HG02840 (cell line): ENCODE results near the gene MAP4K1.
A peak's percentile ranks its signal among the peaks of the same experiment; 100 is the strongest.
"Not testable (repeated sequence)": the region's sequence is repeated elsewhere in the genome, so short reads cannot be mapped to it uniquely, and the experiment has no call there.

Experiments used
- ATAC-seq: cut with Tn5 transposase; IDR thresholded peaks from one replicate; pipeline ENCODE4 v1.9.1; 2021; ENCODE audit warnings: mild to moderate bottlenecking, moderate library complexity, moderate number of reproducible peaks; ENCODE audit not compliant: unreplicated experiment, low FRiP score

Gene MAP4K1

GRCh38 chr19:38579304-38579703, 38.4 kb downstream of the MAP4K1 start:
- not testable (repeated sequence) for ATAC-seq

DNA sequence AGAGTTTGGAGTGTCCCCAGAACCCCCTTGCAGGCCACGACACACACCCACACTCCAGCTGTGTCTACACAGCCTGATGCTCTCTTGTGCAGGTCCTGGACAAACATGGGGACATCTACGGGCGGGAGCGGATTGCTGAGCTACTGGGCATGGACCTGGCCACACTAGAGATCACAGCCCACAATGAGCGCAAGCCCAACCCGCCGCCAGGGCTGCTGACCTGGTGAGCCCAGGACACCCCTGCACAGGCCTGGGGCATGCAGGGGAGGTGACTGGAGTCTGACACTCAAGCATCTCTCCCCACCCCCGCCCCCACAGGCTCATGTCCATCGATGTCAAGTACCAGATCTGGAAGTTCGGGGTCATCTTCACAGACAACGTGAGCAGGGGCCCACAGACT, 39.9 kb downstream of the MAP4K1 start:
- no peak for ATAC-seq

- ATAC-seq: no peak
Observed at GRCh38 chr19:38571682-38572081, 46.1 kb downstream of the MAP4K1 start.

GRCh38 chr19:38569368-38569983, 48.3 kb downstream of the MAP4K1 start:
- ATAC-seq: no peak

DNA sequence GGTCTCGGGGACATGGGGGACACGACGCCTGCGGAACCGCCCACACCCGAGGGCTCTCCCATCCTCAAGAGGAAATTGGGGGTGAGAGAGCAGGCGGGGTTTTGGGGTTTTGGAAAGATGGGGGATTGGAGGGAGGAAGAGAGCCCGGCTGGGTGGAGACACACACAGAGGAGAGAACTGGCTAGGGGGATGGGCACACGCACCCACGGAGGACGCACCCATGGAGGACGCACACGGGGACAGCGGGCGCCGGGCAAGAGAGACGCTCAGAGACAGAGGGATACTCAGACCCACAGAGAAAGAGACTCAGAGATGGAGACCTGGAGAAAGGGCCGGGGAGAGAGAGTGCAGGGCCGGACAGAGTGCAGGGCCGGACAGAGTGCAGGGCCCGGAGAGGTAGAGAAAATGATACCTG, 52.1 kb downstream of the MAP4K1 start:
- no peak for ATAC-seq

DNA sequence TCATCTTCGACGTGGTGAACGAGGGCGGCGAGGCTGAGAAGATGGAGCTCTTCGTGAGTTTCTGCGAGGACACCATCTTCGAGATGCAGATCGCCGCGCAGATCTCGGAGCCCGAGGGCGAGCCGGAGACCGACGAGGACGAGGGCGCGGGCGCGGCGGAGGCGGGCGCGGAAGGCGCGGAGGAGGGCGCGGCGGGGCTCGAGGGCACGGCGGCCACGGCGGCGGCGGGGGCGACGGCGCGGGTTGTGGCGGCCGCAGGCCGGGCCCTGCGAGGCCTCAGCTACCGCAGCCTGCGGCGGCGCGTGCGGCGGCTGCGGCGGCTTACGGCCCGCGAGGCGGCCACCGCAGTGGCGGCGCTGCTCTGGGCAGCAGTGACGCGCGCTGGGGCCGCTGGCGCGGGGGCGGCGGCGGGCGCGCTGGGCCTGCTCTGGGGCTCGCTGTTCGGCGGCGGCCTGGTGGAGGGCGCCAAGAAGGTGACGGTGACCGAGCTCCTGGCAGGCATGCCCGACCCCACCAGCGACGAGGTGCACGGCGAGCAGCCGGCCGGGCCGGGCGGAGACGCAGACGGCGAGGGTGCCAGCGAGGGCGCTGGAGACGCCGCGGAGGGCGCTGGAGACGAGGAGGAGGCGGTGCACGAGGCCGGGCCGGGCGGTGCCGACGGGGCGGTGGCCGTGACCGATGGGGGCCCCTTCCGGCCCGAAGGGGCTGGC, 52.6 kb downstream of the MAP4K1 start:
- ATAC-seq: no peak

DNA sequence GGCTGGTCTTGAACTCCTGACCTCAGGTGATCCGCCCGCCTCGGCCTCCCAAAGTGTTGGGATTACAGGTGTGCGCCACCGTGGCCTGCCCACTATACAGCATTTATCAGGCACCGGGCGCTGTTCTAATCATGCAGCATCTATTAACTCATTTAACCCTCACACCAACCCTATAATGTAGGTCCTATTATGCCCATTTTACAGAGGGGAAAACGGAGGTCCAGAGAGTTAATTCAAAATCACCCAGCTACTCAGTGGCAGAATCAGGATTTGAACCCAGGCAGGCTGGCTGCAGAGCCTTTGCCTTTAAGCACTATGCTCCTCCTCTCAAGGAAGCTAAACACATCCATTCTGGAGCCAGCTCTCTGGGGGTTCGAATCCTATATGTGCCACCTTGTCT, 54.3 kb downstream of the MAP4K1 start:
- ATAC-seq: no peak

- no peak for ATAC-seq
Observed at GRCh38 chr19:38562096-38562495, 55.7 kb downstream of the MAP4K1 start.

DNA sequence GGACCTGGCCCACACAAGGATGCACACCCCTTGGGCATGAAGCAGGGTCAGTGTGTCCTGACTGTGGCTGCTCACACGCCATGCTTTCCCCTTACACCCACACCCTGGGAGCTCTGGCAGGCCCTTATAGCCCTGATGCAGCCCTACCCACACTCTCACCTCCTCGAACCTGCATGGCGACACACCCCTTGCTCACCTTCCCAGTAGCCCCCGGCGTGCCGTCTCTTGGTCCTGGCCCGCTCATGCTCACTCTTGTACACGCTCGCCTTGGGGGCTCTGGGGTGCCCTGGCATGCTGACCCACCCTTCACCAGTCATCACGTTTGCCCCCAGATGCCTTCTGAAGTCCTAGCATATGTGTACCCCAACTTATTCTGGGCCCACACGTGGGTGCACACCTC, 56.1 kb downstream of the MAP4K1 start:
- no peak for ATAC-seq

GRCh38 chr19:38561053-38561606, 56.6 kb downstream of the MAP4K1 start:
- ATAC-seq: no peak

GRCh38 chr19:38559428-38560401, 58.0 kb downstream of the MAP4K1 start:
- peak; percentile 68 for ATAC-seq

GRCh38 chr19:38558933-38559332, 58.8 kb downstream of the MAP4K1 start:
- not testable (repeated sequence) for ATAC-seq

- ATAC-seq: no peak
Observed at GRCh38 chr19:38557205-38557799, 60.5 kb downstream of the MAP4K1 start.

DNA sequence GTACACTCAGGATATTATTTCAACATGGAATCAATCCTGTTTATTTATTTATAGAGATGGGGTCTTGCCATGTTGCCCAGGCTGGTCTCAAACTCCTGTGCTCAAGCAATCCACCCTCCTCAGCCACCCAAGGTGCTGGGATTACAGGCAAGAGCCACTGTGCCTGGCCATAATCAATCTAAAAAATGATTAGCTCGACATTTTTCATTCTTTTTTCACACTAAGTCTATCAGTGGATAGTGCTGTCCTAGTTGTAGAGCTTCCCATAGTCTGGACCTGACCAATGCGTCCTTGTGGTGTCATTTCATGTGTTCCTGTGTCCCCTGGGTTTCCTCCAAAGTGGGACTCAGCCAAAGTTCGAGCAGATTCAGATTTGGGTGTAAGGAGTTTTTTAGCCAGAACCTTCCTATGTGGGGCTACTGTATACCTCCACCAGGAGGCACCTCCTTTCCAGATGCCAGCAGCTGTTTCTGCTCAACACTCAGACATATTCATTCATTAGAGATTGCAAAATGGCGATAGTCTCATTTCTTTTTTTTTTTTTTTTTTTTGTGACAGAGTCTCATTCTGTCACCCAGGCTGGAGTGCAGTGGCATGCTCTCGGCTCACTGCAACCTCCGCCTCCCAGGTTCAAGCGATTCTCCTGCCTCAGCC, 61.1 kb downstream of the MAP4K1 start:
- ATAC-seq: no peak

GRCh38 chr19:38555200-38555599, 62.6 kb downstream of the MAP4K1 start:
- no peak for ATAC-seq

- ATAC-seq: no peak
Observed at GRCh38 chr19:38554676-38555141, 63.0 kb downstream of the MAP4K1 start.

DNA sequence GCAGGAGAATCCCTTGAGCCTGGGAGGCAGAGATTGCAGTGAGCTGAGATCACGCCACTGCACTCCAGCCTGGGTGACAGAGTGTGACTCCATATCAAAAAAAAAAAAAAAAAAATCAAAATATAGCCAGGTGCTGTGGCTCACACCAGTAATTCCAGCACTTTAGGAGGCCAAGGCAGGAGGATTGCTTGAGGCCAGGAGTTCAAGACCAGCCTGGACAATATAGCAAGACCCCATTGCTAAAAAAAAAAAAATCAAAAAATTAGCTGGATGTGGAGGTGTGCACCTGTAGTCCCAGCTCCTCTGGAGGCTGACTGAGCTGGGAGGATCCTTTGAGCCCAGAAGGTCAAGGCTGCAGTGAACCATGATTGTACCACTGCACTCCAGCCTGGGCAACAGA, 64.5 kb downstream of the MAP4K1 start:
- ATAC-seq: not testable (repeated sequence)

DNA sequence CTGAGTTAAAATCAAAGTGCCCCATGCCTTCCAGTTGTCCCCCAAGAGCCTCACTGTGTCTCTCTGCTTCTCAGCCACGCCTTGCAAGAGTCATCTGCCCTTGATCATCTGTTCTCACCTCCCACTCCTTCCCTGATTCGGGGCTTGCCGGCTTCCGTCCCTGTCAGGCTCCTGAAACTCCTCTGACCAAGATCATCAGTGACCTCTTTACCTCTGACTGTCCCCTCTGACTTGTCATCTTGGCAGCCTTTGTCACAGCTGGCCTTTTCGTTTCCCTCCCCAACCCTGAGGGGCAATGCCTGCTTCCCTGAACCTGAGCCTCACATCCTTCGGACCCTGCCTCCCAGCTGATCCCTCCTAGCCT, 66.3 kb downstream of the MAP4K1 start:
- ATAC-seq: no peak

- ATAC-seq: no peak
Observed at GRCh38 chr19:38550376-38550775, 67.4 kb downstream of the MAP4K1 start.

- no peak for ATAC-seq
Observed at GRCh38 chr19:38549942-38550341, 67.8 kb downstream of the MAP4K1 start.
